Measurements from ENCODE around the gene PKP4.
A peak's percentile ranks its signal among the peaks of the same experiment; 100 is the strongest.
"Not testable (repeated sequence)": the region's sequence is repeated elsewhere in the genome, so short reads cannot be mapped to it uniquely, and the experiment has no call there.

PKP4 gene

DNA sequence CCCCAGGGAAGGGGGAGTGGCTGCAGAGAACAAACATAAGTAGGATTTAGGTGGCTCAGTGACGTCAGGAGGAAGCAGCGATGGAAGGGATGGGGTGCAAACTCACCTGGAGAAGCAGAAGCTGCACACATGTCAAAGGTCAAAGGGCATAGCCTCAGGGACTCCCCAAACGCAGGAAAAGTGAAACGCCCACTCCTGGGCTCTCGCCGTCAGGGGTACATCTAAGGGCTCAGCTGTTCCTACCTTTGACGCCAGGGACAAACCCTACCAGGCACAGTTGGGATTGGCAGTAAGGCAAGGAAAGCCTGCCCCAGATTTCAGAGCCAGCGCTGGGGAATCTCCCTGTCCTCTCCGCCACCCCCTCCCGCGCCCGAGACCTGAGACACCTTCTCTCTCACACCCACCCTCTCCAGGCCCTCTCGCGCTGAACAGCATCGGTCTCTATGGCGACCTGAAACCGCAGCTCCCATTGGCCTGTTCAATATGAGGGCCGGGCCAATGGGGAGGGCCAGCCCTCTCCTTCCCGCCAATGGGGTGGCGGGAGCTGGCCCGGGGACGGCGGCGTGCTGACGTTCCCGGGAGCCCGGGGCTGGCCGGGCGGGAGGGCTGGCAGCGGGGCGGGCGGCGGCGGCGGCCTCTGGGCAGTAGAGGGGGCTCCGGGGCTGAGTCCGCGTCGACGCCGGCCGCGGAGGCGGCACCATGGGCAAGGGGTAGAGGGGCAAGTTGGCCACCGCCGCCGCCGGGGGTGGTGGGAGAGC lies at the start of gene PKP4, which contains the start of gene CCDC148:
Gene PKP4, plus strand, starts transcription at position 644 of the 758 bp plus-strand sequence. CDS start 76,233 bp downstream, outside the sequence.
Gene CCDC148, minus strand, starts transcription at position 445 of the 758 bp plus-strand sequence. Its CDS starts 314 bp downstream, at position 131.
- DNase-seq (ENCODE audit: low read depth in 1 of 2, low spot score in 1 of 2): peak; percentile 70 to 82

GRCh38 chr2:158407031-158407430 lies 49.7 kb upstream of the PKP4 start:
- no peak for DNase-seq (ENCODE audit: low read depth in 1 of 2, low spot score in 1 of 2)

- no peak for DNase-seq (ENCODE audit: low read depth in 1 of 2, low spot score in 1 of 2)
Observed at GRCh38 chr2:158410132-158410531, 46.6 kb upstream of the PKP4 start.

DNA sequence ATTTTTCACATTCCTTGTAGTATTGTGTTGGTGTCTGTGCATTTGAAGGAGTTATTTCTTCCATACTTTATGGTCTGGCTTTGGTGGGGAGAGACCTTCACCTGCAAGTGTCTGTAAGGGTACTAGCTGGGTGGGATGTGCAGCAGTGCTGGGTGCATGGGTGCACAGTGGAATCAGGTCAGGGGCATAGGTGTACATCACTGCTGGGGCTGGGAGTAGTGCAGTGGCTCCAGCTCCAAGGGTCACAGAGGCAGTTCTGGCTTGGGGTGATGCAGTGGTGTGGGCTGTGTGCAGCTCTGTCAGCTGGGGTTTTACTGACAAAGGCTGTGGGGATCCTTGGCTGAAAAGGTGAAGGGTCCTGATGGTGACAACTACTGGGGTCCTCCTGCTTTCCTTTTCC lies 45.0 kb upstream of the PKP4 start:
- DNase-seq (ENCODE audit: low read depth in 1 of 2, low spot score in 1 of 2): no peak

- no peak for DNase-seq (ENCODE audit: low read depth in 1 of 2, low spot score in 1 of 2)
Observed at GRCh38 chr2:158412206-158412605, 44.5 kb upstream of the PKP4 start.

GRCh38 chr2:158413581-158413980 lies 43.2 kb upstream of the PKP4 start:
- DNase-seq (ENCODE audit: low read depth in 1 of 2, low spot score in 1 of 2): no peak

GRCh38 chr2:158414538-158414937 lies 42.2 kb upstream of the PKP4 start:
- DNase-seq (ENCODE audit: low read depth in 1 of 2, low spot score in 1 of 2): no peak

GRCh38 chr2:158432117-158432516 lies 24.6 kb upstream of the PKP4 start:
- DNase-seq (ENCODE audit: low read depth in 1 of 2, low spot score in 1 of 2): no peak

- DNase-seq (ENCODE audit: low read depth in 1 of 2, low spot score in 1 of 2): not testable (repeated sequence)
Observed at GRCh38 chr2:158433716-158434115, 23.0 kb upstream of the PKP4 start.

DNA sequence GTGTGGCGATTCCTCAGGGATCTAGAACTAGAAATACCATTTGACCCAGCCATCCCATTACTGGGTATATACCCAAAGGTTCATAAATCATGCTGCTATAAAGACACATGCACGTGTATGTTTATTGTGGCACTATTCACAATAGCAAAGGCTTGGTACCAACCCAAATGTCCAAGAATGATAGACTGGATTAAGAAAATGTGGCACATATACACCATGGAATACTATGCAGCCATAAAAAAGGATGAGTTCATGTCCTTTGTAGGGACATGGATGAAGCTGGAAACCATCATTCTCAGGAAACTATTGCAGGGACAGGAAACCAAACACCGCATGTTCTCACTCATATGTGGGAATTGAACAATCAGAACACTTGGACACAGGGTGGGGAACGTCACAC lies 17.7 kb upstream of the PKP4 start:
- not testable (repeated sequence) for DNase-seq (ENCODE audit: low read depth in 1 of 2, low spot score in 1 of 2)

- DNase-seq (ENCODE audit: low read depth in 1 of 2, low spot score in 1 of 2): no peak
Observed at GRCh38 chr2:158443606-158444005, 13.1 kb upstream of the PKP4 start.

GRCh38 chr2:158457092-158457825 lies 507 bp downstream of the PKP4 start:
- DNase-seq (ENCODE audit: low read depth in 1 of 2, low spot score in 1 of 2): peak; percentile 9 to 30

DNA sequence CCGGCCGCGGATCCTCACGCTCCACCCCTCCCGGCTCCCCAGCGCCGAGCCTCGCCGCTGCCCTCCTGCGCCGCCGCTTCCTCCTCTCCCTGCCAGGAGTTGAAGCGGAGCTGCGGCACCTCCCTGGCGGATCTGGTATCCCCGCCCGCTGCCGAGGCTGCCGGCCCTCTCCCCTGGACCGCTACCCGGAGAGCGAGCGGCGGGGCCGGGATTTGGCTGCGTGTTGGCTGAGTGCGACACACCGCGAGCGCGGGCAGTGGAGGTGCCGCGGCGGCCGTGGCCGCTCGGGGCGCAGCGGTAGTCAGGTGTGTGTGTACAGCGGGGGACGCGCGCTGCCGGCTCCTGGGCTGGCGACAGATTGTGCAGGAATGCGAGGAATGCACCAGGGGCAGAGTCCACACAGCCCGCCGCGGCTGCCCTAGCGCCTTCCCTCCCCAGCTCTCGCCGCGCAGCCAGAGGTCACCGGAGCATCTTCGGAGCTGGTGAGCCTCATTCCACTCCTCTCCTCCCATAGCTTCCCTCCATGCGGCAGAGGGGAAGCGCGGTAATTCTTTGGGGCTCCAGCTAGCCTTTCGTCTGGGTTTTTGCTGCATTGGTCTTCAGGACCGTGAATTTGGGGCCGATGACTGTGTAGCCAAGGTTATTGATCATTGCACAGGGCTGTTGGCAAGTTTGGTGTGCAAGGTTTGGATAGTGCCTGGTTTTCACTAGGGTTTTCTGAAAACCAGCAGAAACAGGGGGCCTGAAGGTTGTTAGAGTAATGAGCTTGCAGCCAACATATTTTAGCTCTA lies 1.3 kb downstream of the PKP4 start:
- peak; percentile 34 to 47 for DNase-seq (ENCODE audit: low read depth in 1 of 2, low spot score in 1 of 2)

DNA sequence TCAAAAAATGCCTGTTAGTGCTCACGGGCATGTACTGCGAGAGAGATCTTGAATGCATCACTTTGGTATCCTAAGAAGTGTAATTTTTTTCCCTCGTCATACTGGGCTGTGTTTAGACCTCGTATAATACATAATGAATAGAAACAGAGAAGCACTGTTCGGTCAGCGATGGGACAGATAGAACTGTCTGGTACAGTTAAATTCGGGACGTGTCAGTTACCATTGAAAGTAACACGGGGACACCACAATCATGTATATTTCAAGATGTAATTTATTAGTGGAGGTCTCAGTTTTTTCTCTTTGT lies 1.8 kb downstream of the PKP4 start:
- no peak for DNase-seq (ENCODE audit: low read depth in 1 of 2, low spot score in 1 of 2)

- no peak for DNase-seq (ENCODE audit: low read depth in 1 of 2, low spot score in 1 of 2)
Observed at GRCh38 chr2:158459161-158460003, 2.6 kb downstream of the PKP4 start.

GRCh38 chr2:158460632-158461297 lies 4.0 kb downstream of the PKP4 start:
- DNase-seq (ENCODE audit: low read depth in 1 of 2, low spot score in 1 of 2): no peak

DNA sequence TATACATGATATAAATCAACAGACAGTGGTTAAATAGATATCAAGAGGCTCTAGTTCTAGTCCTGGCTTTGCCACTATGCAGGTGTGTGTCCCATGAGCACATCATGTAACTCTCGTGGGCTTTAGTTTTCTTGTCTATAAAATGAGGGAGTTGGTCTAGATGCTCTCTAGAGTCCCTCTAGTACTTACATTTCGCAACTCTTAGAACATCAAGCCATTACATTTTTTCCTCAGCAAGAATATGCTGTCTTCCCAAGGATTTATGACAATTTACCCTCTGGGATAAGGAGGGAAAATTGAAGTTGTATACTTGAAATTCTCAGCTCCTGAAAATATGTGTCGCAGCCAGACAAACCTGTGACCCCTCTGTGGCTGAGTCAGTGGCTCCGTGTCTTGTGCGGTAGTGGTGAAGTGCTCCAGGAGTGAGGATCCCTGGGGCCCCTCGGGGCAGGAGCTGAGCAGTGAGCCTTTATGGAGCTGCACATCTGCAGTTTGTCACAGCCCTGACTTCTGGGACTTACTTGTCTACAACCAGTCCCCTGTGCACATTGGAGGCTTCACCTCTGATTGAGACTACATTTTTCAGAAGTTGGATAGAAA lies 6.8 kb downstream of the PKP4 start:
- DNase-seq (ENCODE audit: low read depth in 1 of 2, low spot score in 1 of 2): no peak

GRCh38 chr2:158464426-158465281 lies 7.9 kb downstream of the PKP4 start:
- DNase-seq (ENCODE audit: low read depth in 1 of 2, low spot score in 1 of 2): no peak

GRCh38 chr2:158467248-158467647 lies 10.5 kb downstream of the PKP4 start:
- no peak for DNase-seq (ENCODE audit: low read depth in 1 of 2, low spot score in 1 of 2)

Measured in activated T-helper 1 cell treated with anti-CD3 and anti-CD28 coated beads, Interleukin-2, amount 50 U/mL, for 16 hours (primary cell).